Mammary epithelial cell (primary cell): Measurements from ENCODE around the gene PROX1.

Experiments used
- EZH2 ChIP-seq: IDR thresholded peaks from 2 replicates; pipeline ENCODE4 v1.6.1; 2012; ENCODE audit warnings: low read length, inconsistent platforms, borderline replicate concordance
- TF ChIP-seq, protein P1 (sequence below), 2 donors: IDR thresholded peaks in 1 of 2; conservative IDR thresholded peaks in 1 of 2; 2 replicates each; pipeline ENCODE4 v1.5.1; 2011 to 2012; ENCODE audit warnings: inconsistent platforms in 2 of 2, low read length in 2 of 2, mild to moderate bottlenecking in 2 of 2, control low read depth in 1 of 2, low read depth in 1 of 2; ENCODE audit not compliant: insufficient read depth in 1 of 2; ENCODE audit errors: extremely low read depth in 1 of 2

DNA sequence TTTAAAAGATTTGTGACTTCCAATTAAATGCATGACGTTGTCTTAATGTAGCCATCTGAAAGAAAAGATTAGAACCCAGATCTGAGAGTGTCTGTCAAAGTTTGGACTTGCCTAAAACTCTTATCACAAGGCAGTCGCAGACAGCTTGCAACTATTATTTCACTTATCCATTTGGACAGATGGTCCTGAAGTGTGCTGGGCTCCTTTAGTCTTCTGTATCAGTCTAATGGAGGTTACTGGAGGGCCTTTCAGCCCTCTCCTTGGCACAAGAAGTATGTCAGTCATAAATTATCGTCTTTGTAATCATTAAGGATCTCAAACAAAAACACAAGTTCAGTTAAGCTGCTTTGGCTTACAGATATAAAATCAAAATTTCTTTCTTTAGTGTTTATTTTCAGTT, 15.5 kb downstream of the PROX1 start:
- TF ChIP-seq, protein P1, sequence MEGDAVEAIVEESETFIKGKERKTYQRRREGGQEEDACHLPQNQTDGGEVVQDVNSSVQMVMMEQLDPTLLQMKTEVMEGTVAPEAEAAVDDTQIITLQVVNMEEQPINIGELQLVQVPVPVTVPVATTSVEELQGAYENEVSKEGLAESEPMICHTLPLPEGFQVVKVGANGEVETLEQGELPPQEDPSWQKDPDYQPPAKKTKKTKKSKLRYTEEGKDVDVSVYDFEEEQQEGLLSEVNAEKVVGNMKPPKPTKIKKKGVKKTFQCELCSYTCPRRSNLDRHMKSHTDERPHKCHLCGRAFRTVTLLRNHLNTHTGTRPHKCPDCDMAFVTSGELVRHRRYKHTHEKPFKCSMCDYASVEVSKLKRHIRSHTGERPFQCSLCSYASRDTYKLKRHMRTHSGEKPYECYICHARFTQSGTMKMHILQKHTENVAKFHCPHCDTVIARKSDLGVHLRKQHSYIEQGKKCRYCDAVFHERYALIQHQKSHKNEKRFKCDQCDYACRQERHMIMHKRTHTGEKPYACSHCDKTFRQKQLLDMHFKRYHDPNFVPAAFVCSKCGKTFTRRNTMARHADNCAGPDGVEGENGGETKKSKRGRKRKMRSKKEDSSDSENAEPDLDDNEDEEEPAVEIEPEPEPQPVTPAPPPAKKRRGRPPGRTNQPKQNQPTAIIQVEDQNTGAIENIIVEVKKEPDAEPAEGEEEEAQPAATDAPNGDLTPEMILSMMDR (conservative IDR thresholded peaks at IDR 0.05 in 1 of 2, IDR thresholded peaks at IDR 0.05 in 1 of 2; ENCODE audit: extremely low read depth in 1 of 2, insufficient read depth in 1 of 2, low read depth in 1 of 2, low read length in 2 of 2) = no peak
- no peak for TF ChIP-seq EZH2
